NCI-H1930 (cell line): Measurements from ENCODE around the gene FYN.

ENCODE experiments used
- DNase-seq, 2 experiments: peaks; one replicate each; lab custom pipeline; 2025; lab: John Stamatoyannopoulos, UW

FYN gene

GRCh38 chr6:111725446-111726112 lies 147.7 kb downstream of the FYN start:
- DNase-seq = no peak

GRCh38 chr6:111724505-111724904 lies 148.7 kb downstream of the FYN start:
- no peak for DNase-seq

- no peak for DNase-seq
Observed at GRCh38 chr6:111724039-111724438, 149.2 kb downstream of the FYN start.

GRCh38 chr6:111723412-111723970 lies 149.8 kb downstream of the FYN start:
- DNase-seq = no peak

GRCh38 chr6:111722179-111722731 lies 151.0 kb downstream of the FYN start:
- no peak for DNase-seq

- DNase-seq = no peak
Observed at GRCh38 chr6:111721753-111722154, 151.5 kb downstream of the FYN start.

GRCh38 chr6:111720931-111721496 lies 152.2 kb downstream of the FYN start:
- no peak for DNase-seq

- DNase-seq = no peak
Observed at GRCh38 chr6:111718990-111719389, 154.3 kb downstream of the FYN start.

GRCh38 chr6:111718326-111718725 lies 154.9 kb downstream of the FYN start:
- no peak for DNase-seq

- no peak for DNase-seq
Observed at GRCh38 chr6:111717621-111718020, 155.6 kb downstream of the FYN start.

- no peak for DNase-seq
Observed at GRCh38 chr6:111716325-111716724, 156.9 kb downstream of the FYN start.

GRCh38 chr6:111715321-111715720 lies 157.9 kb downstream of the FYN start:
- DNase-seq = no peak

- no peak for DNase-seq
Observed at GRCh38 chr6:111714416-111715270, 158.6 kb downstream of the FYN start.

GRCh38 chr6:111713811-111714210 lies 159.4 kb downstream of the FYN start:
- no peak for DNase-seq

- DNase-seq = no peak
Observed at GRCh38 chr6:111713236-111713635, 160.0 kb downstream of the FYN start.

- no peak for DNase-seq
Observed at GRCh38 chr6:111711984-111712752, 161.1 kb downstream of the FYN start.

- DNase-seq = no peak
Observed at GRCh38 chr6:111711476-111711875, 161.8 kb downstream of the FYN start.

GRCh38 chr6:111710911-111711310 lies 162.3 kb downstream of the FYN start:
- no peak for DNase-seq

GRCh38 chr6:111710439-111710838 lies 162.8 kb downstream of the FYN start:
- no peak for DNase-seq

- DNase-seq = peak in 1 of 2 experiments; percentile 41
Observed at GRCh38 chr6:111709615-111710398, 163.4 kb downstream of the FYN start.

GRCh38 chr6:111709201-111709600 lies 164.1 kb downstream of the FYN start:
- no peak for DNase-seq
